Osteocyte (in vitro differentiated cells): ENCODE measurements around the gene CENPP. TPM values are rescaled to one million over a fixed set of nuclear protein-coding genes. Genes with fewer than 3 reads are reported as not detected.

ENCODE experiments used
- DNase-seq: peaks from one replicate; pipeline ENCODE4 v3.0.0; 2021; ENCODE audit warnings: mixed read lengths; ENCODE audit not compliant: unreplicated experiment; ENCODE audit errors: extremely low spot score
- H3K27ac Mint-ChIP-seq: one replicate; pipeline ENCODE4 v1.8.0; 2021; ENCODE audit warnings: mild to moderate bottlenecking, mixed read lengths; ENCODE audit not compliant: unreplicated experiment
- H3K27me3 Mint-ChIP-seq: one replicate; pipeline ENCODE4 v1.8.0; 2021; ENCODE audit warnings: mixed read lengths; ENCODE audit not compliant: unreplicated experiment
- H3K36me3 Mint-ChIP-seq: one replicate; pipeline ENCODE4 v1.8.0; 2021; ENCODE audit warnings: mixed read lengths; ENCODE audit not compliant: unreplicated experiment
- H3K4me1 Mint-ChIP-seq: one replicate; pipeline ENCODE4 v1.8.0; 2021; ENCODE audit warnings: mixed read lengths; ENCODE audit not compliant: unreplicated experiment
- H3K4me3 Mint-ChIP-seq: one replicate; pipeline ENCODE4 v1.8.0; 2021; ENCODE audit warnings: mild to moderate bottlenecking, moderate library complexity, mixed read lengths; ENCODE audit not compliant: unreplicated experiment
- H3K9me3 Mint-ChIP-seq: one replicate; pipeline ENCODE4 v1.8.0; 2021; ENCODE audit warnings: mixed read lengths; ENCODE audit not compliant: unreplicated experiment
- total RNA-seq: library from RNA; stranded (reverse); gene quantifications from 2 replicates; pipeline ENCODE4 v1.2.1, GENCODE V29; 2021
- TF ChIP-seq, protein P1 (sequence below): fragments of 200-600 bp; sonication (generic); IDR thresholded peaks from 2 replicates; pipeline ENCODE4 v1.5.0; 2021; ENCODE audit warnings: antibody characterized with exemption, mild to moderate bottlenecking, moderate library complexity

Gene CENPP
- total RNA-seq, 1 donor from 2014 or later = 11.6 TPM

DNA sequence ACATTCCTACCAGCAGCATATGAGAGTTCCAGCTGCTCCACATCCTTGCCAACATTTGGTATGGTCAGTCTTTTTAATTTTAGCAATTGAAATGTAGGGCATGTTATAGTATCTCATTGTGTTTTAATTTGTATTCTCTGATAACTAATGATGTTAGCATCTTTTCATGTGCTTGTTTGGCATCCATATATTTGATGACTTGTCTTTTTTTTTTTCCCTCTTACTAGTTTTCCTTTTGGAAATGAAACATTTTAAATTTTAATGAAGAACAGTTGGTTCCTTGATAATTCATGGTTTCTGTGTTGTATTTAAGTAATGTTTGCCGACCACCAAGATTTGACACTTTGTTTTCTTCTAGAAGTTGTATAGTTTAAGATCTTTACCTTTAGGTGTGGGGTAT lies 69.9 kb downstream of the CENPP start:
- DNase-seq = no peak
- TF ChIP-seq, protein P1, sequence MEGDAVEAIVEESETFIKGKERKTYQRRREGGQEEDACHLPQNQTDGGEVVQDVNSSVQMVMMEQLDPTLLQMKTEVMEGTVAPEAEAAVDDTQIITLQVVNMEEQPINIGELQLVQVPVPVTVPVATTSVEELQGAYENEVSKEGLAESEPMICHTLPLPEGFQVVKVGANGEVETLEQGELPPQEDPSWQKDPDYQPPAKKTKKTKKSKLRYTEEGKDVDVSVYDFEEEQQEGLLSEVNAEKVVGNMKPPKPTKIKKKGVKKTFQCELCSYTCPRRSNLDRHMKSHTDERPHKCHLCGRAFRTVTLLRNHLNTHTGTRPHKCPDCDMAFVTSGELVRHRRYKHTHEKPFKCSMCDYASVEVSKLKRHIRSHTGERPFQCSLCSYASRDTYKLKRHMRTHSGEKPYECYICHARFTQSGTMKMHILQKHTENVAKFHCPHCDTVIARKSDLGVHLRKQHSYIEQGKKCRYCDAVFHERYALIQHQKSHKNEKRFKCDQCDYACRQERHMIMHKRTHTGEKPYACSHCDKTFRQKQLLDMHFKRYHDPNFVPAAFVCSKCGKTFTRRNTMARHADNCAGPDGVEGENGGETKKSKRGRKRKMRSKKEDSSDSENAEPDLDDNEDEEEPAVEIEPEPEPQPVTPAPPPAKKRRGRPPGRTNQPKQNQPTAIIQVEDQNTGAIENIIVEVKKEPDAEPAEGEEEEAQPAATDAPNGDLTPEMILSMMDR = no peak
- Mint-ChIP-seq H3K27ac (no peak overlapping the region), H3K36me3 (peaks cover 7% of the 10 kb centered on the region), H3K4me3 (no peak overlapping the region), H3K4me1 (peaks cover 21% of the 10 kb centered on the region), H3K9me3 (peaks cover 10% of the 10 kb centered on the region), H3K27me3 (no peaks in the 10 kb centered on the region)

DNA sequence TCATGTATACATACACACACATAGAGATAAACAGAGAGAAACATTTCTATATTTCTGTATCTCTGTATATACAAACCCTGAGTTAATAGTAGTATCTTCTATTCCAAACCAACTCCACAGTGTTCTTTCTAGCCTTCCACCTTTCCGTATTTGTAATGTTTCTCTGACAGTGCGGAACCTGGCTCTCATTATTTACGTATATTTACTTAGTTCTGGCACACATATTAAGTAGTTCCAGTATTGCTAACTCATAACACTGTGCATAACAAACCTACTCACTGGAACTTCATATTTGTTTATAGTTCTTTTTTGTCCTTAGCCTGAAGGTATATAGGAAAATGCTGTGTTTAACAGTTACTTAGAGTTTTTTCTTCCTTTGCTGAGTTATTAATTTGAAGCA lies 72.1 kb downstream of the CENPP start:
- Mint-ChIP-seq H3K36me3 (peaks cover 7% of the 10 kb centered on the region), H3K27ac (peak overlapping the region; percentile 13), H3K4me1 (peaks cover 17% of the 10 kb centered on the region), H3K9me3 (peaks cover 10% of the 10 kb centered on the region), H3K27me3 (no peaks in the 10 kb centered on the region), H3K4me3 (no peak overlapping the region)
- no peak for DNase-seq
- TF ChIP-seq, protein P1 = no peak

DNA sequence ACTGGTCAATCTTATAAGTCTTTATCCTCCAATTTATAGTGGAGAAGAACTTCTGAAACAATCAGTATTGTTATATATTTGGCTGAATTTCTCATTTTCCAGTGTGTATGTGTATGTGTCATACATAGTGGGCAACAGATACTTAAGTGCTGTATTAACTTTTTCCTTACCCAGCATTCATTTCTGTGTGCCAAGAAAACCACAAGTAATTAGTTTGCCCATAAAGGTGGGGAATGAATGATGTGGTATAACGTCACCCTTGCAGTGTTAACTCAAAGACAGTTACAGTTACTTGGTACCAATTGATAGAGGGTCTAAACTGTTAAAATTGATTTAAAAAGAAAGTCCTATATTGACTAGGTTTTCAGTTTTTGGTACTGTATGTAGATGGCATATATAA lies 76.6 kb downstream of the CENPP start:
- Mint-ChIP-seq H3K36me3 (no peaks in the 10 kb centered on the region), H3K4me3 (no peak overlapping the region), H3K4me1 (peaks cover 37% of the 10 kb centered on the region), H3K27ac (no peak overlapping the region), H3K9me3 (peaks cover 7% of the 10 kb centered on the region), H3K27me3 (no peaks in the 10 kb centered on the region)
- no peak for DNase-seq
- TF ChIP-seq, protein P1 = no peak

DNA sequence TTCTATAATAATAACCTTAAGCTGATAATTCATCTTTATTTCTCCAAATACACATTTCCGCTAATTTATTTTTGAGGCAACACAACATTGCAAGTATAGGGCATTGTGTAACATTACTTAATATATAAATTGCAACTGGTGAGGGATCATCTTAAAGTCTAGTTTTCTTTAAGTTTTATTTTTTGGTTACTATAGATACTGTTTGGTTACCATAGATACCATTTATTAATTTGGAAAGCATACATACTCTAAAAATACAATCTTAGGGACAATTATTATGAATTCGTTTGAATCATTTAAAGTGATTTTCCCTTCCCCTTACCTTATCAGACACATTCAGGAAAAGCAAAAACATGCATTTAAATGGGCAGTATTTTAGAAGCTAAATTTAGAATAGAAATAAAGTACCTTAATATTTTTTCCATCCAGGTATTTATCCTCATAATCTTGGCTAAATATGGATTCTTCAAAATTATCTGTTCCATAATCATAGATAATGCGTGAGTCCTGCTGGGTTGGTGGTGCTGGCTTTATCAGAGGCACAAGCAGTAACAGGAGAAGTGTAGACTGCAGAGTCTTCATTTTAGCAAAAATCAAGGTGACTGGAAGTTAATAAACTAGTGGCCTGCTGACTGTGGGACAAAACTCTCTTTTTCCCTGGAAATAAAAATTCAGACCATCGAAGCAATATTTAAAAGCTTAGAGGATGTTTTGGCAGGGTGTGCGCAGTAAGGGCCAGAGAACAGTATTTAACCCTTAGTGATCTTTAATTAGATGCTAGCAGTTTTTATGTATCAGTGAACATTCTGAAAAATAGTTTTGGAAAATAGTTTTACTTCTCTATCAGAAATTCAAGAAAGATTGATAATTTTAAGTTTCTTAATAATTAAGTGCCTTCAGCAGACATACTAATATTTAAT lies 77.3 kb downstream of the CENPP start:
- Mint-ChIP-seq H3K27ac (no peak overlapping the region), H3K4me3 (peak overlapping the region; percentile 38), H3K4me1 (peaks cover 34% of the 10 kb centered on the region), H3K36me3 (no peaks in the 10 kb centered on the region), H3K27me3 (no peaks in the 10 kb centered on the region), H3K9me3 (peaks cover 2% of the 10 kb centered on the region)
- no peak for DNase-seq
- TF ChIP-seq, protein P1 = no peak

DNA sequence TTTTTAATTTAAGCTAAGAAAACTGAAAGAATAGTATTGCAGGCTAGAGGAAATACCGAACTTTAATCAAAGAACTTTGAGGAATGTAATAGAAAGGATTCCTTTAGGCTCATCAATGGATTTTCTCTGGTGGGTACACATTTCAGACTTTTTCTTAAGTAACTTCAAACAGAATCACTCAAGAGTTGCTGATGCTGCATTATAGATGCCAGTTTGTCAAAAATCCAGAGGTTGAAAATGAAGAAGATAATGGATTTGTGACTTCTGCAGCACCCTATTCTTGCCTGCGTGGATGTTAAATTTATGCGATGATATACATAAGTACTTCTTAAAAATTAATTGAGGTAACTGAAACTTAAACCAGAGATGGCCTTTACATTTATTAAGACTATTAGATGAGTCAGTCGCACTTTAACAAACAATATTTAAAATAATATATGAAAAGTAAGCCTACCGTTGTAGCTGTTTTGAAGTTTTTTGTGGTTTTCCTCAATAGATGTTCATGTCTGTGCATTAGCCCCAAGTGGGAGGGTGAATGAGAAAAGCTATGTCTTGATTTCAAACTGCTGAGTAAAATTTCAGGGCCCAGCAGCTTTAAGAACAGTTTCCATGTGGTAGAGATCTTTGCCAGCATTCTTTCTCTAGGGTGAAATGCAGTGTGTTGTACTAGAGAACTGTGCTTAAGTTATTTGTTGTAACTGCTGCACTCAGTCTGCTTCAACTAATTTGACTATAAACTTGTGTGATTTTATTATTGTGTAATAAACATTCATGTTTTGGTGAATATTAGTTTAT lies 78.5 kb downstream of the CENPP start, which contains the start of gene OGN:
OGN (minus strand) TSS at position 537 of the 795 bp plus-strand sequence. CDS start 1,171 bp downstream, outside the sequence.
- H3K27ac Mint-ChIP-seq = peak within 1 kb of the TSS; percentile 67
- TF ChIP-seq, protein P1 = no peak
- no peak for DNase-seq

More for the DNA sequence above, 78.5 kb downstream of the CENPP start, which contains the start of gene OGN:
- H3K27me3 Mint-ChIP-seq = no peaks in the 10 kb centered on the region
- H3K36me3 Mint-ChIP-seq = peaks cover 3% of the 10 kb centered on the region
- no peaks in the 10 kb centered on the region for H3K9me3 Mint-ChIP-seq
- peaks cover 41% of the 10 kb centered on the region for H3K4me1 Mint-ChIP-seq
- no peak within 1 kb of the TSS for H3K4me3 Mint-ChIP-seq
